Head of caudate nucleus (tissue), 42 donors: ENCODE measurements around the gene RFTN2.
A peak's percentile ranks its signal among the peaks of the same experiment; 100 is the strongest.
"Not testable (repeated sequence)": the region's sequence is repeated elsewhere in the genome, so short reads cannot be mapped to it uniquely, and the experiment has no call there.

Experiments used
- DNase-seq, 42 donors: peaks; one replicate each; pipeline versions ENCODE4 v3.0.0 to v3.0.0-alpha.2; 2020 to 2021; ENCODE audit warnings: mixed read lengths in 7 of 42
- intact Hi-C: fragments of 100-400 bp; cut with DNase I; formaldehyde crosslinking; loops from one replicate; pipeline ENCODE4 v1.15.0; 2022

The RFTN2 gene

GRCh38 chr2:197576631-197577030 is 98.8 kb downstream of the RFTN2 start:
- DNase-seq, result peak in 1 of 42 donors; percentile 34
- intact Hi-C loops, result no loop called here

- intact Hi-C loops, result no loop called here
- DNase-seq, result peak in 1 of 42 donors; percentile 33
These were observed 99.4 kb downstream of the RFTN2 start for GRCh38 chr2:197575987-197576386.

DNA sequence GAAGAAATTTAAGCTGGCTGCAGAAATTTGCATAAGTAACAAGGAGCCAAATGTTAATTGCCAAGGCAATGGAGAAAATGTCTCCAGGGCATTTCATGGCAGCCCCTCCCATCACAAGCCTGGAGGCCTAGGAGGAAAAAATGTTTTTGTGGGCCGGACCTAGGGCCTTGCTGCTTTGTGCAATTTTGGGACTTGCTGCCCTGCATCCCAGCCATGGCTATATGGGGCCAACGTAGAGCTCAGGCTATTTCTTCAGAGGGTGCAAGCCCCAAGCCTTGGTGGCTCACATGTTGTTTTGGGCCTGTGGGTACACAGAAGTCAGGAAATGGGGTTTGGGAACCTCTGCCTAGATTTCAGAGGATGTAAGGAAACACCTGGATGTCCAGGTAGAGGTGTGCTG is 101.8 kb downstream of the RFTN2 start:
- intact Hi-C loops, result no loop called here
- no peak for DNase-seq

DNA sequence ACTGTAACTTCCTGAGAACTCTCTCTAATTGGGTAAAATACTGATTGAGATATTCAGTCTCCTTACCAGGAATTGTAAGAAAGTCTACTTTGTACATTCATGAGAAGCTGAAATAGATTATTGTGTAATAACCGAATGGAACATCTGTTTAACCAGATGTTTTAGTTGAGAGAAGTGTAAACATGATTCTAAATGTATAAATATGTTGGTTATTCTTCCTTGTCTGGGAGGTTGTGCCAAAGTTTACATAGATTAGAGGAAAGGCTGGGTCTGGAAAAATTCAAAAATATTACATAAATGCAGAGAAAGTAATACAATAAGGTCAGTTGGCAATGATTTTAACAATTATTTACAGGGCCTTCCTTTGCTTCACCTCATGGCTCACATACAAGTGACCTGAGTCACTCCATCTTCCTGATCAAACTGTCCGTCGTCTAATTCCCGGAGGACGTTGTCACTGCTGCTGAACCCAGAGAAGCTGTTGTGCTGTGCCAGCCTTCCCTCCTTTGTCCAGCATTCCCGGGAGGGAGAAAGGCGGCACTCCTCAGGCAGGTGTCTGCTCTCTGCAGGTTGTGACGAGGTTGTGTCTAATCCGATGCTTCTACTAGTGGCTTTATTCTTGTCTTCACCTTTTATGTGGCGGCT is 103.6 kb downstream of the RFTN2 start:
- intact Hi-C loops, result no loop called here
- peak in 1 of 42 donors; percentile 5 for DNase-seq

- DNase-seq, result peak in 2 of 42 donors; percentile 26 to 28
- intact Hi-C loops, result no loop called here
These were observed 115.2 kb downstream of the RFTN2 start for GRCh38 chr2:197560146-197560665.

GRCh38 chr2:197559681-197560080 is 115.7 kb downstream of the RFTN2 start:
- intact Hi-C loops, result no loop called here
- no peak for DNase-seq

- intact Hi-C loops, result no loop called here
These were observed 117.0 kb downstream of the RFTN2 start for GRCh38 chr2:197558393-197558792.

DNA sequence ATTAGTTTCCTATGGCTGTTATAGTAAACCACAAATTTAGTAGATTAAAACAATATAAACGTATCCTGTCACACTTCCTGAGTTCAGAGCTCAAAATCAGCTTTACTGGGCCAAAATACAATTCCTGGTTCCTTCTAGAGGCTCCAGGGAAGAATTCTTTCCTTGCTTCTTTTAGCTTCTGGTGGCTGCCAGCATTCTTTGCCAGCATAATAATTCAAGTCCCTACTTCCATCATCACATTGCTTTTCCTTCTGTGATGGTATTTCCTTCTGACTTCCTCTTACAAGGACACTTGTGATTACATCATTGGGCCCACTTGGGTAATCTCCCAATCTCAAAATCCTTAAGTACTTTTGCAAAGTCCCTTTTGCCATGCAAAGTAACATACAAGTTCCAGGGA is 118.9 kb downstream of the RFTN2 start:
- DNase-seq, result peak in 1 of 42 donors; percentile 16
- intact Hi-C loops, result no loop called here

More at GRCh38 chr2:197558393-197558792, 117.0 kb downstream of the RFTN2 start:
- no peak for DNase-seq

- DNase-seq, result no peak
- intact Hi-C loops, result no loop called here
These were observed 119.9 kb downstream of the RFTN2 start for GRCh38 chr2:197555467-197555866.

DNA sequence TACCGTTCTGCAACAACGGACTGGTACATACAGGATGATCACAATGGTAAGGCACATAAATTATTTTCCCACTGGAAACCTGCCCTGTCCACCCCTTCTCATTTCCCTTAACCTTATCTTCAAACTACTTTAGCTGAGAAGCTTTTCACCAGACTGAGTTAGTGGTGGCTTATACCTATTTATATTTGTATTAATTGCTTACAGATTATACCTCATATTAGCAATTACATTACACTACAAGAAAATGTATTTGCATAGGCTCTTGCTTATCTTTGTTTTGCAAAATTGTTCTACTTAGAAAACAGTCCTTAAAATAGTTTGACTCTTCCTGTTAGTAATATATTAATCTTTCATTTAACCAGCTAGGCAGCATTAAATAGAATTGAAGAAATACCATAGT is 124.1 kb downstream of the RFTN2 start:
- intact Hi-C loops, DNase-seq: not testable (repeated sequence)

- DNase-seq, result no peak
- intact Hi-C loops, result no loop called here
These were observed 126.8 kb downstream of the RFTN2 start for GRCh38 chr2:197548582-197548981.

GRCh38 chr2:197547163-197547900 is 128.1 kb downstream of the RFTN2 start:
- intact Hi-C loops, result no loop called here
- DNase-seq, result no peak

GRCh38 chr2:197543206-197543605 is 132.2 kb downstream of the RFTN2 start:
- intact Hi-C loops, result no loop called here
- DNase-seq, result no peak

DNA sequence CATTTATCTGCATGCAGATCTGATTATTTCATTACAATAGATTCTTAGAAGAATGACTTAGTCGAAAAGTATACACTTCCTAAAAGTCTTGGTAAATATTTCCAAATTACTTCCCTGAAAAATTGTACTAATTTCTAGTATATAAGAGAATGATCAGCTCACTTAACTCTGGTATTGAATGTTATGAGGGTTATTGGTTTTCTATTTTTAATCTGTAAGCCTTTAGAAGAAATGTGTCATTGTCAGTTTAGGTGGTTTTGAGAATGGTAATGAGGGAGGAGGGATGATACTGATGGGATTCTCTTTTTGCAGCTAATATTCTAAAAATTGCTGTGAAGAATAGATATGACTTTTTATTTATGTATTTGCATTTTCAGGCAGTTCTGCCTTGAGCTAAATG is 135.7 kb downstream of the RFTN2 start:
- intact Hi-C loops, result no loop called here

GRCh38 chr2:197538412-197538811 is 137.0 kb downstream of the RFTN2 start:
- intact Hi-C loops, result no loop called here

More for the DNA sequence above, 135.7 kb downstream of the RFTN2 start:
- DNase-seq, result no peak

More at GRCh38 chr2:197538412-197538811, 137.0 kb downstream of the RFTN2 start:
- DNase-seq, result no peak
